MCF 10A (cell line): Measurements from ENCODE around the gene LIX1L. TPM values are rescaled to one million over a fixed set of nuclear protein-coding genes. Genes with fewer than 3 reads are reported as not detected.

ENCODE experiments used
- BruUV-seq: library from RNA; stranded (reverse); fragments of 400-500 nt; replicated peaks from 2 replicates; lab custom pipeline; 2021; lab: Mats Ljungman, UMichigan
- CTCF ChIA-PET: fragments of 300-600 bp; sonication (Branson Sonifier 250); formaldehyde crosslinking; extraction: SDS; loops from one replicate; lab custom pipeline; 2021; ENCODE audit warnings: antibody characterized with exemption, inconsistent platforms; lab: Yijun Ruan, JAX
- POLR2A ChIA-PET: fragments of 300-600, 350-650 bp; sonication (Branson Sonifier 250); formaldehyde crosslinking; extraction: SDS; loops from one replicate; lab custom pipeline; 2020; ENCODE audit warnings: antibody characterized with exemption, inconsistent platforms; lab: Yijun Ruan, JAX
- DNase-seq: peaks from one replicate; pipeline ENCODE4 v3.0.0-alpha.2; 2018; ENCODE audit not compliant: unreplicated experiment
- H3K27ac Mint-ChIP-seq: one replicate; pipeline ENCODE4 v1.8.0; 2022; ENCODE audit warnings: mild to moderate bottlenecking, low read depth, mixed read lengths; ENCODE audit not compliant: unreplicated experiment
- H3K27me3 Mint-ChIP-seq: one replicate; pipeline ENCODE4 v1.8.0; 2022; ENCODE audit warnings: mixed read lengths; ENCODE audit not compliant: insufficient read depth, unreplicated experiment
- H3K36me3 Mint-ChIP-seq: one replicate; pipeline ENCODE4 v1.8.0; 2022; ENCODE audit warnings: mild to moderate bottlenecking, moderate library complexity, mixed read lengths; ENCODE audit not compliant: insufficient read depth, unreplicated experiment
- H3K4me1 Mint-ChIP-seq: one replicate; pipeline ENCODE4 v1.8.0; 2022; ENCODE audit warnings: mixed read lengths; ENCODE audit not compliant: insufficient read depth, unreplicated experiment
- H3K4me3 Mint-ChIP-seq: one replicate; pipeline ENCODE4 v1.8.0; 2022; ENCODE audit warnings: mild to moderate bottlenecking, moderate library complexity, mixed read lengths; ENCODE audit not compliant: unreplicated experiment
- H3K9me3 Mint-ChIP-seq: one replicate; pipeline ENCODE4 v1.8.0; 2022; ENCODE audit warnings: mixed read lengths; ENCODE audit not compliant: unreplicated experiment
- intact Hi-C: fragments of 100-400 bp; cut with micrococcal nuclease; formaldehyde crosslinking; loops from 2 replicates; pipeline ENCODE4 v1.14.1; 2022
- total RNA-seq: library from RNA; stranded (reverse); gene quantifications from 2 replicates; pipeline ENCODE4 v1.2.3, GENCODE V29; 2022
- TF ChIP-seq, protein P1 (sequence below): fragments of 200-600 bp; IDR thresholded peaks from one replicate; pipeline ENCODE4 v1.8.0; 2022; ENCODE audit warnings: antibody characterized with exemption, mild to moderate bottlenecking; ENCODE audit not compliant: unreplicated experiment

LIX1L gene
- total RNA-seq, 1 experiment from 2014 or later = 42.1 TPM

DNA sequence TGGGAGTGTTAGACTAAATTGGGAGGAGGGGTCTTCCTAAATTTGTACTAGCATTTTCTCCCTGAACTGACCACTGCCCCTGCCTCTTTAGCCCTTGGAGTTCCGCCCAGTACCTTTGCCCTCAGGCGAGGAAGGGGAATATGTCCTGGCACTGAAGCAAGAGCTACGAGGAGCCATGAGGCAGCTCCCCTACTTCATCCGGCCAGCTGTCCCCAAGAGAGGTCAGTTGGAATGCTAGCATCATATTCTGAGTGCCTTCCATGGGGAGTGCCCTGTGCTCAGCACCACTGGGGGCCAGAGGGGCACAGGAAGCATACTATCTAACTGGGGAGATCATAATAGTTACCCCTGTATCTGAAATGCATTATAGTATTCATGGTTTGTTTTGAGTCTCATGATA, 17.4 kb upstream of the LIX1L start:
- peaks cover 6% of the 10 kb centered on the region for H3K36me3 Mint-ChIP-seq
- no TSS peak for BruUV-seq
- TF ChIP-seq, protein P1, sequence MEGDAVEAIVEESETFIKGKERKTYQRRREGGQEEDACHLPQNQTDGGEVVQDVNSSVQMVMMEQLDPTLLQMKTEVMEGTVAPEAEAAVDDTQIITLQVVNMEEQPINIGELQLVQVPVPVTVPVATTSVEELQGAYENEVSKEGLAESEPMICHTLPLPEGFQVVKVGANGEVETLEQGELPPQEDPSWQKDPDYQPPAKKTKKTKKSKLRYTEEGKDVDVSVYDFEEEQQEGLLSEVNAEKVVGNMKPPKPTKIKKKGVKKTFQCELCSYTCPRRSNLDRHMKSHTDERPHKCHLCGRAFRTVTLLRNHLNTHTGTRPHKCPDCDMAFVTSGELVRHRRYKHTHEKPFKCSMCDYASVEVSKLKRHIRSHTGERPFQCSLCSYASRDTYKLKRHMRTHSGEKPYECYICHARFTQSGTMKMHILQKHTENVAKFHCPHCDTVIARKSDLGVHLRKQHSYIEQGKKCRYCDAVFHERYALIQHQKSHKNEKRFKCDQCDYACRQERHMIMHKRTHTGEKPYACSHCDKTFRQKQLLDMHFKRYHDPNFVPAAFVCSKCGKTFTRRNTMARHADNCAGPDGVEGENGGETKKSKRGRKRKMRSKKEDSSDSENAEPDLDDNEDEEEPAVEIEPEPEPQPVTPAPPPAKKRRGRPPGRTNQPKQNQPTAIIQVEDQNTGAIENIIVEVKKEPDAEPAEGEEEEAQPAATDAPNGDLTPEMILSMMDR = no peak
- no peak overlapping the region for H3K4me3 Mint-ChIP-seq
- H3K27me3 Mint-ChIP-seq = no peaks in the 10 kb centered on the region
- H3K9me3 Mint-ChIP-seq = no peaks in the 10 kb centered on the region
- DNase-seq = no peak
- H3K27ac Mint-ChIP-seq = no peak overlapping the region
- ChIA-PET POLR2A (interaction anchor here (0.7 to 24.2 kb wide), 2 partner anchors 26 to 83 kb away, joined by 3 to 1309 read pairs; partner anchors contain the start of gene TXNIP), CTCF (interaction anchor here (3.0 to 24.2 kb wide), 2 partner anchors 37 to 57 kb away, joined by 21 to 773 read pairs; partner anchors contain the start of gene HJV)
- intact Hi-C loops = loop anchor here (10.0 kb wide), 1 partner anchor 120 kb away; the partner anchor contains the start of gene PIAS3
- H3K4me1 Mint-ChIP-seq = no peaks in the 10 kb centered on the region

GRCh38 chr1:145974721-145975120, 16.9 kb upstream of the LIX1L start:
- BruUV-seq = no TSS peak
- Mint-ChIP-seq H3K27me3 (no peaks in the 10 kb centered on the region), H3K4me3 (no peak overlapping the region), H3K27ac (no peak overlapping the region), H3K36me3 (peaks cover 6% of the 10 kb centered on the region), H3K9me3 (no peaks in the 10 kb centered on the region), H3K4me1 (no peaks in the 10 kb centered on the region)
- no peak for DNase-seq
- TF ChIP-seq, protein P1 = no peak
- ChIA-PET POLR2A (interaction anchor here (0.7 to 24.2 kb wide), 2 partner anchors 26 to 83 kb away, joined by 3 to 1309 read pairs; partner anchors contain the start of gene TXNIP), CTCF (interaction anchor here (24.2 kb wide), 1 partner anchor 37 kb away, joined by 773 read pairs; the partner anchor contains the start of gene HJV)
- intact Hi-C loops = loop anchor here (10.0 kb wide), 1 partner anchor 120 kb away; the partner anchor contains the start of gene PIAS3

GRCh38 chr1:145972580-145972979, 14.8 kb upstream of the LIX1L start:
- Mint-ChIP-seq H3K27me3 (no peaks in the 10 kb centered on the region), H3K9me3 (no peaks in the 10 kb centered on the region), H3K27ac (no peak overlapping the region), H3K36me3 (peaks cover under 1% of the 10 kb centered on the region), H3K4me1 (no peaks in the 10 kb centered on the region), H3K4me3 (no peak overlapping the region)
- ChIA-PET CTCF (interaction anchor here (0.5 to 2.4 kb wide), 5 partner anchors 8 to 81 kb away, joined by 3 to 10 read pairs (median 4); partner anchors contain the start of genes ANKRD34A and POLR3GL), POLR2A (interaction anchor here (0.6 to 2.1 kb wide), 8 partner anchors 9 to 81 kb away, joined by 3 to 15 read pairs (median 4); partner anchors contain the start of genes ANKRD34A, POLR3GL and RBM8A)
- TF ChIP-seq, protein P1 = no peak
- DNase-seq = no peak
- intact Hi-C loops = loop anchor here (10.0 kb wide), 1 partner anchor 118 kb away; the partner anchor contains the start of gene PIAS3
- no TSS peak for BruUV-seq

GRCh38 chr1:145967288-145967687, 9.5 kb upstream of the LIX1L start:
- H3K36me3 Mint-ChIP-seq = no peaks in the 10 kb centered on the region
- H3K27me3 Mint-ChIP-seq = no peaks in the 10 kb centered on the region
- ChIA-PET CTCF (interaction anchor here (0.7 to 9.1 kb wide), 4 partner anchors 10 to 122 kb away, joined by 3 to 145 read pairs (median 4); partner anchors contain the start of genes LIX1L and NUDT17), POLR2A (interaction anchor here (0.7 to 7.9 kb wide), 9 partner anchors 11 to 109 kb away, joined by 3 to 226 read pairs (median 57); partner anchors contain the start of genes LIX1L, PEX11B, RBM8A and TXNIP)
- no peaks in the 10 kb centered on the region for H3K9me3 Mint-ChIP-seq
- TF ChIP-seq, protein P1 = no peak
- no TSS peak for BruUV-seq
- intact Hi-C loops = no loop called here
- DNase-seq = no peak
- no peak overlapping the region for H3K27ac Mint-ChIP-seq
- H3K4me1 Mint-ChIP-seq = peaks cover 27% of the 10 kb centered on the region
- no peak overlapping the region for H3K4me3 Mint-ChIP-seq
